ENCODE results near the gene EML5.

GRCh38 chr14:88667555-88668273, 125.0 kb downstream of the EML5 start:
- TF ChIP-seq YY1 (IDR thresholded peaks at IDR 0.05; ENCODE audit: insufficient read depth, insufficient read length) = no peak
- TF ChIP-seq SUZ12 (IDR thresholded peaks at IDR 0.05; ENCODE audit: extremely low read depth, insufficient read depth, insufficient read length) = no peak
